ENCODE data around the gene TSPAN18. TPM values are rescaled to one million over a fixed set of nuclear protein-coding genes. Genes with fewer than 3 reads are reported as not detected.

Gene TSPAN18
- total and polyA plus RNA-seq, 2 donors: 2.2 to 2.6 TPM

GRCh38 chr11:44825058-44825785, 98.5 kb downstream of the TSPAN18 start:
- WGBS: 94% methylated on average over 14 of the region's 14 CpGs

GRCh38 chr11:44826922-44827643, 100.3 kb downstream of the TSPAN18 start:
- no peak overlapping the region for H3K4me3 ChIP-seq (ENCODE audit: low read length in 2 of 2)
- H3K9me3 ChIP-seq (ENCODE audit: control insufficient read depth in 2 of 2, insufficient read depth in 1 of 2, low read length in 1 of 2): peaks cover 0 to 5% of the 10 kb centered on the region in 2 donors
- no peaks in the 10 kb centered on the region for H3K27me3 ChIP-seq (ENCODE audit: control insufficient read depth in 2 of 2, insufficient read depth in 1 of 2, low read length in 1 of 2)
- 88% methylated on average over 7 of the region's 7 CpGs for whole genome bisulfite sequencing
- H3K36me3 ChIP-seq (ENCODE audit: control insufficient read depth in 2 of 2, insufficient read depth in 2 of 2, low read length in 1 of 2): no peaks in the 10 kb centered on the region
- H3K4me1 ChIP-seq (ENCODE audit: control insufficient read depth in 2 of 2, insufficient read depth in 2 of 2, low read length in 2 of 2): no peaks in the 10 kb centered on the region
- no peak overlapping the region for H3K27ac ChIP-seq (ENCODE audit: low read depth in 1 of 2, low read length in 1 of 2)
- DNase-seq (ENCODE audit: low read depth in 6 of 9, low spot score in 9 of 9): no peak

More at GRCh38 chr11:44825058-44825785, 98.5 kb downstream of the TSPAN18 start:
- Histone ChIP-seq H3K4me3 (ENCODE audit: low read length in 2 of 2) (no peak overlapping the region), H3K27ac (ENCODE audit: low read depth in 1 of 2, low read length in 1 of 2) (no peak overlapping the region), H3K4me1 (ENCODE audit: control insufficient read depth in 2 of 2, insufficient read depth in 2 of 2, low read length in 2 of 2) (no peaks in the 10 kb centered on the region), H3K9me3 (ENCODE audit: control insufficient read depth in 2 of 2, insufficient read depth in 1 of 2, low read length in 1 of 2) (peaks cover 0 to 5% of the 10 kb centered on the region in 2 donors), H3K36me3 (ENCODE audit: control insufficient read depth in 2 of 2, insufficient read depth in 2 of 2, low read length in 1 of 2) (no peaks in the 10 kb centered on the region), H3K27me3 (ENCODE audit: control insufficient read depth in 2 of 2, insufficient read depth in 1 of 2, low read length in 1 of 2) (no peaks in the 10 kb centered on the region)
- DNase-seq (ENCODE audit: low read depth in 6 of 9, low spot score in 9 of 9): no peak

GRCh38 chr11:44828296-44828695, 101.5 kb downstream of the TSPAN18 start:
- H3K27ac ChIP-seq (ENCODE audit: low read depth in 1 of 2, low read length in 1 of 2): no peak overlapping the region
- DNase-seq (ENCODE audit: low read depth in 6 of 9, low spot score in 9 of 9): no peak
- 97% methylated on average over 5 of the region's 5 CpGs for WGBS
- no peaks in the 10 kb centered on the region for H3K36me3 ChIP-seq (ENCODE audit: control insufficient read depth in 2 of 2, insufficient read depth in 2 of 2, low read length in 1 of 2)
- peaks cover 0 to 5% of the 10 kb centered on the region in 2 donors for H3K9me3 ChIP-seq (ENCODE audit: control insufficient read depth in 2 of 2, insufficient read depth in 1 of 2, low read length in 1 of 2)
- H3K4me3 ChIP-seq (ENCODE audit: low read length in 2 of 2): no peak overlapping the region
- H3K4me1 ChIP-seq (ENCODE audit: control insufficient read depth in 2 of 2, insufficient read depth in 2 of 2, low read length in 2 of 2): no peaks in the 10 kb centered on the region
- H3K27me3 ChIP-seq (ENCODE audit: control insufficient read depth in 2 of 2, insufficient read depth in 1 of 2, low read length in 1 of 2): no peaks in the 10 kb centered on the region

GRCh38 chr11:44829838-44830237, 103.1 kb downstream of the TSPAN18 start:
- no peaks in the 10 kb centered on the region for H3K36me3 ChIP-seq (ENCODE audit: control insufficient read depth in 2 of 2, insufficient read depth in 2 of 2, low read length in 1 of 2)
- peaks cover 0 to 1% of the 10 kb centered on the region in 2 donors for H3K4me1 ChIP-seq (ENCODE audit: control insufficient read depth in 2 of 2, insufficient read depth in 2 of 2, low read length in 2 of 2)
- no peak for DNase-seq (ENCODE audit: low read depth in 6 of 9, low spot score in 9 of 9)
- no peak overlapping the region for H3K27ac ChIP-seq (ENCODE audit: low read depth in 1 of 2, low read length in 1 of 2)
- no peaks in the 10 kb centered on the region for H3K9me3 ChIP-seq (ENCODE audit: control insufficient read depth in 2 of 2, insufficient read depth in 1 of 2, low read length in 1 of 2)
- 89% methylated on average over 2 of the region's 2 CpGs for WGBS
- H3K4me3 ChIP-seq (ENCODE audit: low read length in 2 of 2): no peak overlapping the region
- H3K27me3 ChIP-seq (ENCODE audit: control insufficient read depth in 2 of 2, insufficient read depth in 1 of 2, low read length in 1 of 2): no peaks in the 10 kb centered on the region

- Histone ChIP-seq H3K36me3 (ENCODE audit: control insufficient read depth in 2 of 2, insufficient read depth in 2 of 2, low read length in 1 of 2) (no peaks in the 10 kb centered on the region), H3K27me3 (ENCODE audit: control insufficient read depth in 2 of 2, insufficient read depth in 1 of 2, low read length in 1 of 2) (no peaks in the 10 kb centered on the region), H3K27ac (ENCODE audit: low read depth in 1 of 2, low read length in 1 of 2) (no peak overlapping the region), H3K9me3 (ENCODE audit: control insufficient read depth in 2 of 2, insufficient read depth in 1 of 2, low read length in 1 of 2) (no peaks in the 10 kb centered on the region), H3K4me1 (ENCODE audit: control insufficient read depth in 2 of 2, insufficient read depth in 2 of 2, low read length in 2 of 2) (peaks cover 0 to 3% of the 10 kb centered on the region in 2 donors), H3K4me3 (ENCODE audit: low read length in 2 of 2) (no peak overlapping the region)
- WGBS: 96% methylated on average over 10 of the region's 10 CpGs
- DNase-seq (ENCODE audit: low read depth in 6 of 9, low spot score in 9 of 9): no peak
Observed at GRCh38 chr11:44831605-44832394, 105.0 kb downstream of the TSPAN18 start.

- no peaks in the 10 kb centered on the region for H3K27me3 ChIP-seq (ENCODE audit: control insufficient read depth in 2 of 2, insufficient read depth in 1 of 2, low read length in 1 of 2)
- DNase-seq (ENCODE audit: low read depth in 6 of 9, low spot score in 9 of 9): no peak
- H3K9me3 ChIP-seq (ENCODE audit: control insufficient read depth in 2 of 2, insufficient read depth in 1 of 2, low read length in 1 of 2): no peaks in the 10 kb centered on the region
- 97% methylated on average over 10 of the region's 10 CpGs for WGBS
- H3K27ac ChIP-seq (ENCODE audit: low read depth in 1 of 2, low read length in 1 of 2): no peak overlapping the region
- no peak overlapping the region for H3K4me3 ChIP-seq (ENCODE audit: low read length in 2 of 2)
- peaks cover 0 to 3% of the 10 kb centered on the region in 2 donors for H3K4me1 ChIP-seq (ENCODE audit: control insufficient read depth in 2 of 2, insufficient read depth in 2 of 2, low read length in 2 of 2)
- no peaks in the 10 kb centered on the region for H3K36me3 ChIP-seq (ENCODE audit: control insufficient read depth in 2 of 2, insufficient read depth in 2 of 2, low read length in 1 of 2)
Observed at GRCh38 chr11:44832452-44832851, 105.7 kb downstream of the TSPAN18 start.

- no peak for DNase-seq (ENCODE audit: low read depth in 6 of 9, low spot score in 9 of 9)
- no peak overlapping the region for H3K4me3 ChIP-seq (ENCODE audit: low read length in 2 of 2)
- 93% methylated on average over 6 of the region's 6 CpGs for WGBS
- H3K27me3 ChIP-seq (ENCODE audit: control insufficient read depth in 2 of 2, insufficient read depth in 1 of 2, low read length in 1 of 2): no peaks in the 10 kb centered on the region
- H3K27ac ChIP-seq (ENCODE audit: low read depth in 1 of 2, low read length in 1 of 2): no peak overlapping the region
- H3K36me3 ChIP-seq (ENCODE audit: control insufficient read depth in 2 of 2, insufficient read depth in 2 of 2, low read length in 1 of 2): no peaks in the 10 kb centered on the region
- no peaks in the 10 kb centered on the region for H3K9me3 ChIP-seq (ENCODE audit: control insufficient read depth in 2 of 2, insufficient read depth in 1 of 2, low read length in 1 of 2)
- peaks cover 0 to 3% of the 10 kb centered on the region in 2 donors for H3K4me1 ChIP-seq (ENCODE audit: control insufficient read depth in 2 of 2, insufficient read depth in 2 of 2, low read length in 2 of 2)
Observed at GRCh38 chr11:44833221-44833876, 106.6 kb downstream of the TSPAN18 start.

- DNase-seq (ENCODE audit: low read depth in 6 of 9, low spot score in 9 of 9): no peak
- H3K4me3 ChIP-seq (ENCODE audit: low read length in 2 of 2): no peak overlapping the region
- WGBS: 84% methylated on average over 8 of the region's 8 CpGs
- peaks cover 0 to 3% of the 10 kb centered on the region in 2 donors for H3K4me1 ChIP-seq (ENCODE audit: control insufficient read depth in 2 of 2, insufficient read depth in 2 of 2, low read length in 2 of 2)
- no peaks in the 10 kb centered on the region for H3K27me3 ChIP-seq (ENCODE audit: control insufficient read depth in 2 of 2, insufficient read depth in 1 of 2, low read length in 1 of 2)
- H3K27ac ChIP-seq (ENCODE audit: low read depth in 1 of 2, low read length in 1 of 2): no peak overlapping the region
- H3K36me3 ChIP-seq (ENCODE audit: control insufficient read depth in 2 of 2, insufficient read depth in 2 of 2, low read length in 1 of 2): no peaks in the 10 kb centered on the region
- no peaks in the 10 kb centered on the region for H3K9me3 ChIP-seq (ENCODE audit: control insufficient read depth in 2 of 2, insufficient read depth in 1 of 2, low read length in 1 of 2)
Observed at GRCh38 chr11:44833877-44834452, 107.2 kb downstream of the TSPAN18 start.

Measured in thymus (tissue), 11 donors.